Measurements from ENCODE around the gene SARNP.

Gene SARNP

DNA sequence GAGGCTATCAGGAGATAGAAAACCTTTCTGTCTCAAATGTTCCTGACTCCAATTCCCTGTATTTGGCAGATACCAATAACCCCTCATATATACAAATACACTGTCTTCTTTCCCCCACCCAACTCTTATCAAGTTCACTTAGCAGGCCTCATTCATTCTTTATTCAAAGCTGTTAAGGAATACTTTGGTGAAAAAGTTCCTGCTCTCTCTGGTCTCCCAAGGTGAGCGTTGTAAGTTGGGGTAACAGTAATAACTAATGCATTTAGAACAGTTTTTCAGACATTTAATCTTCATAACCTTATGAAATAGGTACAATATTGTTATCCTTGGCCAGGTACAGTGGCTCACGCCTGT, 78.5 kb downstream of the SARNP start:
- DNase-seq: no peak

DNA sequence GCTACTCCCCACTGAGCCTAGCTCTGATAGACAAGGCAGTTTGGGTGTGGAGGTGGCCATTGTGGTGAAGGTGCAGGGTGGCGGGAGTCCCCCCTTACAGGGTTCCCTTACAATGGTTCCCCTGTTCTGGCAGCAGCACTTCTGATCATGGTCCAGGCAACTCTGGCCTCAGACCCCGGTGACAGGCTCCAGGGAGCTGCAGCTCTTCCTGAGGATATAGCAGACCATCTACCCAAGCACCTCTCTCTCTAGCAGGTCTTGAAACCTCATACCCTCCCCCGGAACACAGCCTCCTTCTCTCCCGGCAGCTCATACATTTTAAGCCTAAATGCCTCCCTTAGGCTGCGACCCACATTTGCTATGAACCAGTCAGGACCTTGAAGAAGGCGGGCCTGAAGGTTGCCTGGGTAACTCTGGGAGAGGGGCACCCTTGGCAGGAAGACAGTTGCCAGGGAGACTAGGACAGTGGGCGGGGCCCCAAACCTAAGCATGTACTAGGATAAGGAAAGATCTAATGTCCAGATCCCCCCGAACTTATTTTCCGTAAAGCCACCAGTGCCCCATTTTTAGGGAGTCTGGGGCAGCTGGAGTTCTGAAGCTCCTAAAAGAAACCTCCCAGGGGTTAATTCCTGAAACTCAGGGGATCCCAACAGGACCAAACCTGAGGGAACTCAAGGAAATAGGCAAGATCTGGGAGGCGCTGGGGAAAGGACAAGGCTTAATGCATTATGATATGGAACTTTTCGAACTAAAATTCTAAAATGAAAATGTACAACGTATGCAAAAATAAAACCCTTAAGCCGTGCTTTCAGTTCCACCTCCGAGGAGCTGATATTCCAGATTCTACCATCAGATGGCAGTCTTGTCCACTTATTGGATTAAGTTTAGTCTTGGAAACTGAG, 79.2 kb downstream of the SARNP start:
- DNase-seq: peak; percentile 83 to 91

DNA sequence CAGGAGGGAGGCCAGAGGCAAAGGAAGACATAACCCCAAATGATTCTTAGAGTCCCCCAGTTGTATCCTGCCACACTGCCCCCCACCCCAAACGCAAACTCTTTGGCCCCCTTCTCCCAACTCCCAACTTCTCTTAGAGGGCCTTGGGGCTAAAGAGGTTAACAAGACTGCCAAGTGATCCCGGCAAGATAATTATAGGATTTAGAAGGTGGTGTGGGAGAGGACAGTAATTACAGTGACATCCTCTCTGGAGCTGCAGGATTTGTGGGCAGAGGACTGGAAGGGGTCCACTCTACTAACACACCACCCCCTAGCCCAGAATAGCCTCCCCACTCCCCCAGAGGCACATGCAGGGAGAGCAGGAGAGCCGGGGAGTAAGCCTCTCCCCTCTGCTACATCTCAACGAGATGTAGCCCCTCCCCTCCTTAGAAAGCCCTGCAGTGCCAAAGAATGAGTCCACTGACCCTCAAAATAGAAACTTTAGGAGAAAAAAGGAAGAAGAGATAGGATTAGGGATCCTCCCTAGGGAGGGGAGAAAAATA, 79.9 kb downstream of the SARNP start:
- DNase-seq: no peak

DNA sequence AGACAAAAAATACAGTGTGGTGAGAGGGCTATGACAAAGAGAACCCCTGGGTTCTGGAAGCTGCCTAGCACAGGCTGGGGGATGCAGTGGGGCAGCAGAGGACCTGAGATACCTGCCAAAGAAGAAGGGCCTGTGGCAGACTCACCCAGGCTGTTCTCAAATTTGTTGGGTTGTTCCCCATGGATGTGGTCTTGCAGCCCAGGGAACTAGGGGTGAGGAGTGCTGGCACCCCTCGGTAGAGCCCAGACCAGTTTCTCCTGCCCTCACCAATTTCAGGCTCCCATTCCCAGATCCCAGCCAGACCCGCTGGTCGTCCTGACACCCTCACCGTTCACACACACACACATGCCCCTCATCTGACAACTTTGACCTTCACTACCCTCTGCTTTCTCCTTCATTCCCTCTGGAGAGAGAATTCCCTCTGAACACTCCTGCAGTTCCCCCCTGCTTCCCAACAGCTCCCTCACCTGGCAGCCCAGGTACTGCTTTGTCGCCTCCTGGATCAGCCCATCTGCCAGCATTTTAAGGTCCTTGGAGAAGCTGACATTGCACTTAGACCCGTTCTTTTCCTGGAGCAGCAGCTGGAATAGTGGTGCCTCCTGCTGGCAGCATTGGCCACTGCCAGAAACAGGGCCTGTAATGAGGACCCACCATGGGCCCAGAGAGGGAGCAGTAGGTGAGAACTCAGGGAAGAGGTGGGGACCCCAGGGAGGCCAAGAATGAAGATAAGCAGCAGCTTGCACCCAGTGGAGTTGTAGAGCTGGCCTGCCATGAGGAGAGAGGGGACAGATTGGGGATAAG, 80.5 kb downstream of the SARNP start:
- DNase-seq: peak; percentile 52 to 58

DNA sequence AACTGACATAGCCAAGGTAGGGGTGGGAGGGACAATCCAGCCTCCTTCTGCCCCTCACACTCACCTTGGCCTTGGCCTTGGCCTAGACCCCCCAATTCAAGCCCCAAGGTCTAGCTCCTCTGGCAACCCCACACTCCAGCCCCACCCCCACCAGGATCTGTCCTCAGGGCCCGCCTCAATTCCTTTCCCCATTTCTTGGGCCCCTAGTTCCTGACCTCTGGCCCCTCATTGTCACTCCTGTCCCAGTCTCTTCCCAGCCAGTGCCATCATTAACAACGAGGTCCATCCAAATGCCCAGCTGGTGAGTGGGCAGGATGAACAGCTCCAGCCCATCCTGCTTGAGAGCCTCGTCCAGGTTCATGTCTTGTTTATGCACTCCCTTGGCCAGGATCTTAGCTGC, 81.4 kb downstream of the SARNP start:
- no peak for DNase-seq

DNA sequence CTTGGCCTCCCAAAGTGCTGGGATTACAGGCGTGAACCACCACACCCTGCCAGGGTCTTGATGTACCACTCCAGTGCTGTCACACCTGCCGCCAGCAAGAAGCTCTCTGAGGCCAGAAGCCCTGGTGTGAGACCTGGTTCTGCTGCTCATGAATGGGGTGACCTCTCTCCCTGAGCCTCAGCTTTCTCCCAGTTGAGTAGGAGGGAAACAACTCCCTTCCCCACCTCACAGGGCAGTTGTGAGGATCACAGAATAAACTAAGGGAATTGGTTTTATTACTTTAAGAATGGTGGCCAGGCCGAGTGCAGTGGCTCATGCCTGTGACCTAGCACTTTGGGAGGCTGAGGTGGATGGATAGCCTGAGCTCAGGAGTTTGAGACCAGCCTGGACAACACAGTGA, 82.9 kb downstream of the SARNP start:
- DNase-seq: no peak

DNA sequence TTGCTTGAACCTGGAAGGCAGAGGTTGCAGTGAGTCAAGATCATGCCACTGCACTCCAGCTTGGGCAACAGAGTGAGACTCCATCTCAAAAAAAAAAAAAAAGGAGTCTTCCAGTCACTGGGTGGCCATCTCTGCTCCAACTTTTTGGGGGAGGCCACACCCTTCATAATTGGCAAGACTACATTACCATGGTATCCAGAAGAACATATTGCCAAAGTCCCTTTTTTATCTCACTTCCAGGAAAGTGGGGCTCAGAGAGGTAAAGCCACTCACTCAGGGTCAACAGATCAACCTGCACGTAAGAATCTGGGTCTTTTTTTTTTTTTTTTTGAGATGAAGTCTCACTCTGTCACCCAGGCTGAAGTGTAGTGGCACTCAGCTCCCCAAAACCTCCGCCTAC, 83.7 kb downstream of the SARNP start:
- DNase-seq: no peak

DNA sequence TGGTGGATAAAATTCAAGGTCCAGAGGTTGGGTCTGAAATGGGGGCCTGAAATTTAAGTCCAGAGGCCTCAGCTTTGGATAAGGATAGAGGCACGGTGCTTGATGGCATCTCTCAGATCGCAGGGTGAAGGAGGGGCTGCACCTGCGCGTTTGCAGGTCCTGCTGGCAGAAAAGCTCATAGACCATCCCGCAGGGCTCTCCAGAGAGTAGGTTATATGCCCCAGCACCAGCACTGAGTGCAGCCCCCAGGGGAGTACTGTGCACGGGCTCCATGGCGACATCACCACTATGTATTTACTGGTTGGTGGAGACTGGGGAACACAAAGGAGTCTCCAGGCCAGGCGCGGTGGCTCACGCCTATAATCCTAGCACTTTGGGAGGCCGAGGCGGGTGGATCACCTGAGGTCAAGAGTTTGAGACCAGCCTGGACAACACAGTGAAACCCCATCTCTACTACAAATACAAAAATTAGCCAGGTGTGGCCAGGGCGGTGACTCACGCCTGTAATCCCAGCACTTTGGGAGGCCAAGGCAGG, 84.4 kb downstream of the SARNP start:
- no peak for DNase-seq

DNA sequence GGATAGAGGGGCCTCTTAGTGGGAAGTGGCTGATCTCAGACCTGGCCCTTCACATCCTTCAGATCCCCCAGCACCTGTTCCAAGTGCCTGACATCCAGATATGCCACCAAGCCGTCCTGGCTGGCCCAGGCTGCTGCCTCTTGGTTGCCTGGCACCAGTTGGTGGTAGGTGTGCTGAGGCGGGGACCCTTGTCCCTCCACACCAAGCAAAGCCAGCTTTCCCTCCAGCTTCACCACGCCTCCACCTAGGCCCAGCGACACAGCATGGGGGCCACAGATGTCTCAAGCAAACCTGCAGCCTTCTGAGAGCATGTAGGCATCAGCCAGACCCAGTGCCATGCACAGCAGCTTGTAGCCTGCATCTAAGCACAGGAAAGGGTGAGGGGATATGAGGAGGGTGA, 85.2 kb downstream of the SARNP start:
- no peak for DNase-seq

DNA sequence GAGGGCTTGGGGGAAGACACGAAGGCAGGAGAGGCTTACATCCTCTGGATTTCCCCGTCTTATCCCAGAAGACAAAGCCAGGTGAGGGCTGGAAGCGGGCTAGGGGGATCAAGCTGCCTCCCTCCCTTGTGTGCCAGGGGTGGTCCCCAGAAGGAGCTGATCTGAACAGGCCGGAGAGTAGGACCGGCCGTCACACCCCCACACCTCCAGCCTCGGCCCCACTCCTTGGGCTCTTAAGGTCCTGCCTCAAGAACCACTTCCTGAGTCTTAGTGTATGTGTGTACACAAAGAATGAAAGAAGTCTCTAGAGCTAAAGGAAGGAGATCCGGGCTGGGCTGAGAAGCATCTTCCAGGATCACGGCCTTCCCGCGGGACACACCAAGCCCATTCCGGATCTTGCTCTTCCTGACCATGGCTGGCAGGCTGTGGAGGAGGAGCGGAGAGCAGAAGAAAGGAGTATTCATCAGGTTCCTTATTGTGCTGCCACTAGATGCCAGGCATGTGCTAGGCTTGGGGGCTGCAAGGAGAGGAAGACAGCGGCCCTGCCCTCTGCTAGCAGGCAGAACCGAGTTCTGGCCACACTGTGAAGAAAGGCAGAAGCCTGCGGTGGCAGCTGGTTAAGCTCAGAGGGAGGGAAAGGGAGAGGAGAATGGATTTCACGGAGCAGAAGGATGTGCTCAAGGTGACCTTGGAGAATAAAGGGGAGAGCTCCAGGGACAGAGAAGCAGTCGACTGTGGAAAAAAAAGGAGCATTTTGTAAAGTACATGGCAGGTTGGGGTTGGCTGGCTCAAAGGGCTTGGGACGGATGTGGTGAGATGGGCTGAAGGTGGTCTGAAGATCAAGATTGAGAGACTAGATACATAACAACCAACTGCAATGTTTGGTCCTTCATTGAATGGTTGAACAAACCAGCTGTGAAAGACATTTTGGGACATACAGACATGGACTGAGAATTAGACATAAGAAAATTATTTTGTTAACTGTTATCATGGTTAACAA, 87.4 kb downstream of the SARNP start:
- no peak for DNase-seq

DNA sequence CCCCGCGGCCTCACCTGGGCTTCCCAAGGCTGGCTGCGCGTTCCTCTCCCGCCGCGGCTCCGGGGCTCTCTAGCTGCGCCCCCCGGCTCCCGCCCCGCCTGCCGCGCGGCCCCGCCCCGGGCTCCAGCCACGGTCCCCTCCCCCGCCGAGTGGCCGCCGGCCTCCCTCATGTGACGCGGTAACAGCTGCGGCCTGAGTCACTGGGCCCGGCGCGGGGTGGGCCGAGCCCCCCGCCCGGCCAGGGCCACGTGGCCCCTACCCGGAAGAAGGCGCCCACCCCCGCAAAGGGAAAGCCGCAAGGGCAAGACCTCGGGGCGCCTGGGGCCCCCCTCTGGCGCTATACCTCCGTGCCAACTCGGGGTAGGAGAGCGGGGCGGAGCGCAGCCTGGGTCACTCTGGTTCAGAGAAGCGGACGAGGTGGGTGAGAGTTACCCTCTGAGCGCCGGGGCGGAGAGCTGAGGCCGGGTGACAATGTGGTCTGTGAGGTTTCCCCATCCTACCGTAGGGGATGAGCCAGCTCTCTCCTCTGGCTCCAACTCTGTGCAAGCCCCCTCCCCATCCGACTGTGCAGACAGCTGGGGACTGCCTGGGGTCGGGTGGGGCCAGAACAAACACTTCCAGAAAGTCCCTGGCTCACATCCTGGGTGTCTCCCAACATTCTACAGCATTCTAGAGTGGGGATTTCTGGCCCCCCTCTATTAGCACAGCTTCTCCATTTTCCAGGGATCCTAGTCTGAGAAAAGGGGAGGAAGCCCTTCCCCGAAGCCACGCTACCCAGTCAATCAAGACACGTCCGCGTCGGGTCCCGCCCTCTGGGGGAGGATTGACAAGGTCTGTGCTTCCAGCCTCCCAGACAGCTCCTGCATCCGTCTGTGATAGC, 88.3 kb downstream of the SARNP start, which contains the start of gene CD63:
TSS of gene CD63 (minus strand) at position 71 of the 880 bp plus-strand sequence. CDS start 668 bp downstream, outside the sequence.
- peak; percentile 65 to 72 for DNase-seq

DNA sequence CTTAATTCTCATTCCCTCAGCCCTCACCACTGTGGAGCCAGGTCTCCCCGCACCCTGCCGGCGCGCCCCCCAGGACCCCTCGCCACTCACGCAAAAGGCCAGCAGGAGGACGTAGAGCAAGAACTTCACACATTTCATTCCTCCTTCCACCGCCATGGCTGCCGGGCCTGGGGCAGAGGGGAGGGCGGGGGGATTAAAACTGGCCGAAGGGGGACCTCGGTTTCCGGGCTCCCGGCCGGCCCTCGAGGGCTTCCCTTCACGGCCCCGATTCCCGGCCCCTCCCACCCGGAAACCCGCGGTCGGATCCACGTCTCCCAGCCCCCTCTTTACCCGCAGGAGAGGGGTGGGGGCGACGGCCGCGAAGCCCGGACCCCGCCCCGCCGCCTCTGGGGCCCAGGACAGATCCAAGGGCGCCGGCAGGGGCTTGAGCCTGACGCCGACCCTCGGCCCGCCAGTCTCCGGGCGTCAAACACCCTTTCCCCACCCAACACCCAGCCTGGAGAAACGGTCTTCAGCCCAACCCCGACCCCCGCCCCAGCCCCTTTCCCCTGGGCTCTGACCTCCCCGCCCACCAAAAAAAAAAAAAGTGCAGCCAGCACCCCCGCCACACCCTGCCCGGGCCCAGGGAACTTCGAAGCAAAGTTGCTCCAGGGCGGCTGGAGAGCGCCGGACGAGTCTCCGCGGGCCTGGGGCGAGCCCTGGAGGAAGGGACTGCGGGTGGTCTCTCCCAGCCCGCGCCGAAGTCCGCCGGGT, 89.2 kb downstream of the SARNP start:
- no peak for DNase-seq

DNA sequence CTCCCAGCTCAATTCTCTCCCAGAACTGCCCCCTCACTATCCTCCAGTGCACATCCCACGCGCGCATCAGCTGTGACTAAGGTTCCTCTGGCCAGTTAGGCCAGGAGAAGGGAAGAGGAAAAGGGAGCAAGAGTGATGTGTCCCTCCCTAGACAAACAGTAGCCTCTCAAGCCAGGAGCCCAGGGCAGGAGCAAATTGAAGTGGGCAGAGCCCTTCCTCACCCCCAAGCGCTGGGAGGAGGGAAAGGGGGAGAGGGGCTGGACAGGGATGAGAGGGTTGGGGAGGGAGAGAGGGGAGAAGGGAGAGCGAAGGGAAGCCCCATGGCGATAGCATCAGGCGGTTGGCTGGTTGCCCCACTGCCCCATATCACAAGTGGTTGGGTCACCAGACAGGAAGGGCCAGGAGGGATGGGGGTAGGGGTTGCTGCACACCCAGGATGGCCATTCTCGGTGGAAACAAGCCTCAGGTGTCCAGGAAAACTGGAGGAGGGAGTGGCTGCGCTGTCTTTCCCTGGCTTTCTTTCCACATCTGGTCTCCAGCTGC, 89.8 kb downstream of the SARNP start:
- DNase-seq: no peak

DNA sequence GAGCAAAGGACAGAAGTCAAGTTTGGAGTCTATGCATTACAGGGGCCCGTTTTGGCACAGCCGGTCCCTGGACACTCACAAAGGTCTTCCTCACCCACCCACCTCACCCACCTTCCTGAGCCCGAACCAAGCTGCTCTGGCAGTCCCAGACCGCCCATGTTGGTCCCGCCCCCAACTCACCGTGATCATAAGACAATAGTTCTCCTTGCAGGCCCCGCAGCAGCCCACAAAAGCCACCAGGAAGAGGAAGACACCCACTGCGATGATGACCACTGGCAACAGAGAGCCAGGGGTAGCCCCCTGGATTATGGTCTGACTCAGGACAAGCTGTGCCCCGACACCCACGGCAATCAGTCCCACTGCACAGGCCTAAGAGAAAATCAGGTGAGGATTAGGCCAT, 90.6 kb downstream of the SARNP start:
- DNase-seq: no peak

DNA sequence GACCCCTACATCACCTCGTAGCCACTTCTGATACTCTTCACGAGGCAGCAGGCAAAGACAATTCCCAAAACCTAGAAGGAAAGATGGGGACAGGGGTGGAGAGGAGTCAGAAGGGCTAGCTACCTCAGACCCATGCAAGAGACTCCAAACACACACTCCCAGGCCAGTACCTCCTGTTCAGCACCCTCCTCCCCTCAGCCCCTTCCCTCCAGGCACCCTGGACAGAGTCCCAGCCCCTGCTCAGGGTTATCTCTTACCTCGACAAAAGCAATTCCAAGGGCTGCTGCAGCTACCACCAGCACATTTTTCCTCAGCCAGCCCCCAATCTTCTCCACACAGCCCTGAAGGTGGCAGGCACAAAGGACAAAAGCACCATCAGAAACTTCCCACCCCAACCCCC, 92.0 kb downstream of the SARNP start:
- DNase-seq: no peak

DNA sequence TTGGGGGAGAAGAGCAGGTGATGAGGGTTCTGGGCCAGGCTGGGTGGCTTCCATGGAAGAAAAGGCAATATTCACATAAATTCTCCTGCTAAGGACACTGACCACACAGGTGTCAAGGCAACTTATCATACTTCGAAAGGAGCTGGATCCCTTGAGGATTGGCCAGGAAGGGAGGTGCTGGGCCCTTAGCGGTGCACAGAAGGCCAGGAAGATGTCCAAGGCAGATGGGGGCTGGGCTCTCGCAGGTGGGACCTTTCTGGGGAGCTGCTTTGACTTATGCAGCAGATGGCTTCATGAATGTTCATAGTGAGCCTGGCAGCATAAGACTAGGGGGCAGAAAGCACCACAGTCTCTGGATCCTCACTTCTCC, 92.6 kb downstream of the SARNP start:
- no peak for DNase-seq

DNA sequence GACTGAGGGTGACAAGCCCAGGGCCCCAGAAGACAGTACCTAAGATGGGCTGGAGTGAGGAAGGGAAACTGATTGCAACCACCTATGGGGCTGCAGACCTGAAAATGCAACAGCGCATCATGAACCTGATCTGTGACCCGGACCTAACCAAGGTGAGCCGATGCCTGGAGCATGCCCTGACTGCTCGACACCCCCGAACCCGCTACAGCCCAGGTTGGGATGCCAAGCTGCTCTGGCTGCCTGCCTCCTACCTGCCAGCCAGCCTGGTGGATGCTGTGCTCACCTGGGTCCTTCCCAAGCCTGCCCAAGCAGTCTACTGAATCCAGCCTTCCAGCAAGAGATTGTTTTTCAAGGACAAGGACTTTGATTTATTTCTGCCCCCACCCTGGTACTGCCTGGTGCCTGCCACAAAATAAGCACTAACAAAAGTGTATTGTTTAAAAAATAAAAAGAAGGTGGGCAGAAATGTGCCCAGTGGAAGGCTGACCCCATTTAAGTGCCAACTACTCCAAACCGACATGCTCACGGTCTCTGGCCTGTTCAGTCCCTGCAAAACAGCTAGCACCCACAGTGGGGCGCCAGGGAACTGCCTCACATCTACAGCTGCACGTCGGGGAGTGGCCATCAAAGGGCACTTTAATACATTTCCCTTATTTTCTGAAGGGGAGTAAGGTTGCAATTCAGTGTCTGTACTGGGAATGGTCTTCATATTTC, 93.1 kb downstream of the SARNP start:
- DNase-seq: peak; percentile 52 to 58

DNA sequence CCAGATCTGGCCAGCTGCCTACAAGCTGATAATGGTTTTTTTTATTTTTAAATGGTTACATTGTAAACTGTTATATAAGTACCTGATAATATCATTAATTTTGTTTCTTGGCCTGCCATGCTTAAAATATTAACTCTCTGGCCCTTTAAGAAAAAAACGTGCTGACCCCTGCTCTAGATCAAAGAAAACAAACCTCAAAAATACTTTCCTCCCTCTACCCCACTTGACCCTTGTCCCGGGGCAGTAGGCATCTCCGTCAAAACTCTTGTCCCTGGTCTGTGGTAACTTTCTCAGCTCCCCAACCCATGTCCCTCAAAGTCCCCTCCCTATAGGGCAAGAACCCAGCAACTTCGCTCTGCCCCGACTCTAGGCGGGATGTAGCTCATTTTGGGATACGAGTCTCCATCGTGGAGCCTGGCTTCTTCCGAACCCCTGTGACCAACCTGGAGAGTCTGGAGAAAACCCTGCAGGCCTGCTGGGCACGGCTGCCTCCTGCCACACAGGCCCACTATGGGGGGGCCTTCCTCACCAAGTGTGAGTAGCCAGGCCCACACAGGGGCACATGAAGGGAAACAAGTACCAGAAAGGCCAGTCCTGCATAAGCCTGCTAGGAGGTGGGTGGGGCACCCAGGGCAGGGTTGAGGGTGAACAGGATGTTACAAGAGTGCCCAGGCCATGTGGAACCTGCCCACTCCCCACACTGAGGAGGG, 93.9 kb downstream of the SARNP start:
- no peak for DNase-seq

DNA sequence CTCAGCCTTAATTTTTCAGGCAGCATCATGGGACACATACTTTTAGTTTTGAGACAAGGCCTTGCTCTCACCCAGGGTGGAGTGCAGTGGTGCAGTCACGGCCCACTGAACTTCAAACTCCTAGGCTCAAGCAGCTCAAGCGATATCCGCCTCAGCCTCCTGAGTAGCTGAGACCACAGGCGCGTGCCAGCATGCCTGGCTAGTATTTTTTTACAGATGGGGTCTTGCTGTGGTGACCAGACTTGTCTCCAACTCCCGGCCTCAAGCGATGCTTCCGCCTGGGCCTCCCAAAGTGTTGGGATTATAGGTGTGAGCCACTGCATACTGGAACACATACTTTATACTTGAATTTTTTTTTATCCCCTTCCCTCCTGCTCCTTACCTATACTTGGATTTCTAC, 94.6 kb downstream of the SARNP start:
- no peak for DNase-seq
